Brain microvascular endothelial cell (primary cell): ENCODE measurements around the gene CKAP2L.
"Not testable (repeated sequence)": the region's sequence is repeated elsewhere in the genome, so short reads cannot be mapped to it uniquely, and the experiment has no call there.

ENCODE experiments used
- DNase-seq: peaks from one replicate; pipeline ENCODE4 v3.0.0-alpha.2; 2020
- H3K27ac ChIP-seq: fragments of 250-450 bp; sonication (Bioruptor Pico); 2 replicates; pipeline ENCODE4 v1.5.1; 2020; ENCODE audit warnings: mild to moderate bottlenecking, moderate library complexity
- H3K27me3 ChIP-seq: fragments of 250-450 bp; sonication (Bioruptor Pico); replicated peaks from 2 replicates; pipeline ENCODE4 v1.5.1; 2020; ENCODE audit warnings: mild to moderate bottlenecking
- H3K36me3 ChIP-seq: fragments of 250-450 bp; sonication (Bioruptor Pico); replicated peaks from 2 replicates; pipeline ENCODE4 v1.5.1; 2020; ENCODE audit warnings: mild to moderate bottlenecking
- H3K4me3 ChIP-seq: 2 replicates; pipeline ENCODE4 v1.5.1; 2011; ENCODE audit warnings: low read depth, mild to moderate bottlenecking, control low read depth, low read length, moderate library complexity
- CTCF ChIP-seq: IDR thresholded peaks from 2 replicates; pipeline ENCODE4 v1.5.1; 2011; ENCODE audit warnings: low read depth, mild to moderate bottlenecking, moderate library complexity, low read length, control low read depth, inconsistent platforms; ENCODE audit errors: missing control alignments
- in situ Hi-C: cut with HindIII; loops from 2 replicates; pipeline ENCODE4 v1.10.0; 2017; ENCODE audit warnings: low sequenced_read_pairs, low pct_ligation_motif_present

Gene CKAP2L

DNA sequence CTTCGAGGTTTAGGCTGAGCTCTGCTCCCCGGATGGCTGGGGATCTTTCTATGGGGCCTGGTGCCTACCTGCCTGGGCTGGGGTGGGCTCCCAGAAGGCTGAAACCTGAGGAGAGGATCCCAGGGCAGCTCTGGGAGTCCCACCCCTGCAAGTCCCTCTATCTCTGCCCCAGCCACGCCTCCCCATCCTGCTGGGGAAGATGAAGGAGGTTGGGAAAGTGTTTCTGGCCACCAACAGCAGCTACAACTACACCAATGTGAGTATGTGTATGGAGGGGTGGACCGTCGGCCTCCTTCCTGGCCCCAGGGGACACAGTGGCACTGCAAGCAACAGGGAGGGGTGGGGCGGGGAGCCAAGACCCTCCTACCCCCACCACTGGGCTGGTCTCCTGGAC, 40.9 kb downstream of the CKAP2L start:
- Histone ChIP-seq H3K27ac (no peak overlapping the region), H3K4me3 (no peak overlapping the region), H3K36me3 (no peaks in the 10 kb centered on the region), H3K27me3 (no peaks in the 10 kb centered on the region)
- no peak for DNase-seq
- in situ Hi-C loops = no loop called here
- TF ChIP-seq CTCF = no peak

DNA sequence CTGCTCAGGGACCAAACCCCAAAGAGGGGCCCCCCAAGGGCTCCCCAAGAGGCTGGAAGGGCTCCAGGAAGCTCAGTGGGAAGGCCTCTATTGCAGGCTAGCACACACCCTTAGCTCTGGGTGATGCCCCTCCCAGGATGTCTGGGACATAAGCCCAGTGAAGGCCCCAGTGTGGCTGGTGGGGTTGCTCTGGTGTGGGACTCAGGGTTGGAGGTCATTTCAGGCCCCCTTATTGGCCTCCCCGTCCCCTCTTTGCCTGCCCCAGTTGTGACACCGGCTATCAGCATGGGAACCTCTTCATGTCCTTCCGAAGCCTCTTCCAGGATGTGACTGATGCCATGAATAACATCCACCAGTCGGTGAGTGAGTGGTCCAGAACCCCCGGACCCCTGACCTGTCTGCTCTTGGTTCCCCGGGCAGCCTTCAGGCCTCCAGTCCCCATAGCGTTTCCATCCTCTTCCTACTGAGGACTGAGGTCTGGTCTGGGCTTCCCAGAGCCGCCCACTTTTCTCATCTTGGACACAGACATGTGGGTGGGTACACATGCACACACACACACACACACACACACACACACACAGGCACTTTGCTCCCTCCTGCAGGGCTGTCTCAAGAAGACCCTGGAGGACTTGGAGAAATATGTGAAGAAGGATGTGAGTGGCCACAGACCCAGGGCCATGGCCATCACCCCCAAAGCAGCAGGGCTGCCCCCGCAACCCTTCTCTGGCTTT, 41.4 kb downstream of the CKAP2L start:
- H3K4me3 ChIP-seq = no peak overlapping the region
- DNase-seq = no peak
- no peak overlapping the region for H3K27ac ChIP-seq
- no peaks in the 10 kb centered on the region for H3K27me3 ChIP-seq
- in situ Hi-C loops = no loop called here
- H3K36me3 ChIP-seq = no peaks in the 10 kb centered on the region
- TF ChIP-seq CTCF = no peak

DNA sequence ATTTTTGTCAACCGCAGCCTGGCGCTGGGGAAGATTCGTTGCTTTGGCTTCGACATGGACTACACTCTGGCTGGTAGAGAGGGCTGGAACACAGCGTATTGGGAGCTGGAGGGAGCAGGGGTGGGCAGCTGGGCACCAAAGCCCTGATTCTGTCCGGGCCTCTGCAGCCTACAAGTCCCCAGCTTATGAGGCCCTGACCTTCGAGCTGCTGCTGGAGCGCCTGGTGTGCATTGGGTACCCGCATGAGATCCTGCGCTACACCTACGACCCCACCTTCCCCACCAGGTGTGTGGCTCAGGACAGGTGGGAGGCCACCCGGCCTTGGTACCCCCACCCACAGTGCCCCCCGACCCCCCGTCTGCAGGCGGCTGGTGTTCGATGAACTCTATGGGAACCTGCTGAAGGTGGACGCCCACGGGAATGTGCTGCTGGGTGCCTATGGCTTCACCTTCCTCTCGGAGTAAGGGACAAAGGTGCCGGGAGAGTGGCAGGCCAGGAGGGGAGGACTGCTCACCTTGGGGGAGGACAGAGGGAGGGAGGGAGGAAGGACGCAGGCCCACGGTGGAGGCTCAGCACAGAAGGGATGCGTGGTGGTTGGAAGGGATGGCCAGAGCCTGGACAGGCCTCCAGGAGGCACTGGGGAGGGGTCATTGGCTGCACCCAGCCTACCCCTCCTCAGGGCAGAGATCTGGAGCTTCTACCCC, 42.4 kb downstream of the CKAP2L start:
- no peak for TF ChIP-seq CTCF
- no peak for DNase-seq
- in situ Hi-C loops = no loop called here
- no peaks in the 10 kb centered on the region for H3K27me3 ChIP-seq
- no peak overlapping the region for H3K4me3 ChIP-seq
- no peak overlapping the region for H3K27ac ChIP-seq
- H3K36me3 ChIP-seq = no peaks in the 10 kb centered on the region

- in situ Hi-C loops = no loop called here
- Histone ChIP-seq H3K27ac (no peak within 1 kb of the TSS), H3K27me3 (no peaks in the 10 kb centered on the region), H3K36me3 (no peaks in the 10 kb centered on the region), H3K4me3 (no peak within 1 kb of the TSS)
- no peak for TF ChIP-seq CTCF
- no peak for DNase-seq
Observed at GRCh38 chr2:112720785-112721184, 43.6 kb downstream of the CKAP2L start, which contains the start of gene NT5DC4. TSS of gene NT5DC4 (plus strand) at chr2:112721020. CDS start at chr2:112721080, 60 bp downstream.

GRCh38 chr2:112718863-112719370, 45.5 kb downstream of the CKAP2L start:
- no peak for DNase-seq
- no peak overlapping the region for H3K4me3 ChIP-seq
- no peak for TF ChIP-seq CTCF
- no peak overlapping the region for H3K27ac ChIP-seq
- no peaks in the 10 kb centered on the region for H3K36me3 ChIP-seq
- in situ Hi-C loops = no loop called here
- H3K27me3 ChIP-seq = no peaks in the 10 kb centered on the region

- in situ Hi-C loops, H3K27ac ChIP-seq, H3K27me3 ChIP-seq, H3K36me3 ChIP-seq, H3K4me3 ChIP-seq, DNase-seq: not testable (repeated sequence)
Observed at GRCh38 chr2:112716826-112717352, 47.5 kb downstream of the CKAP2L start.

DNA sequence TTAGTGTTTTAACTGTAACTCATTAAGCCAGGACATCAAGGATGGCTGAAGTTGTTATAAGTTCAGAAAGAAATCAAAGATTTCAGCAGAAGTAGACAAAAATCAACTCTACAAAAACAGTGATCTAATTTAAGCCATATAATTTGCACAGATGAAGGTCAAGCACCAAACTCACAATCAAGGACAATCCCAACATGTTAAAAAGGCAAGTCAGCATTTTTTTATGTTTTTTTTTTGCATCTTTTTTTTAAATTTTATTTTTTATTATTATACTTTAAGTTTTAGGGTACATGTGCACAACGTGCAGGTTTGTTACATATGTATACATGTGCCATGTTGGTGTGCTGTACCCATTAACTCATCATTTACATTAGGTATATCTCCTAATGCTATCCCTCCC, 48.3 kb downstream of the CKAP2L start:
- H3K4me3 ChIP-seq, H3K27ac ChIP-seq, H3K36me3 ChIP-seq, DNase-seq, H3K27me3 ChIP-seq, in situ Hi-C loops: not testable (repeated sequence)
